Stomach smooth muscle (tissue), 2 donors: Measurements from ENCODE around the gene GGT7.

Source experiments
- H3K27ac ChIP-seq: one replicate; pipeline ENCODE4 v1.7.0; 2013; ENCODE audit warnings: mild to moderate bottlenecking, low read length, inconsistent platforms
- H3K27me3 ChIP-seq, 2 donors: one replicate each; pipeline ENCODE4 v1.7.0; 2013; ENCODE audit warnings: low read length in 2 of 2; ENCODE audit not compliant: insufficient read depth in 2 of 2, control insufficient read depth in 1 of 2
- H3K36me3 ChIP-seq, 2 donors: one replicate each; pipeline ENCODE4 v1.7.0; 2013; ENCODE audit warnings: low read length in 2 of 2; ENCODE audit not compliant: control insufficient read depth in 2 of 2, insufficient read depth in 2 of 2
- H3K4me1 ChIP-seq: one replicate; pipeline ENCODE4 v1.7.0; 2013; ENCODE audit warnings: low read length; ENCODE audit not compliant: control insufficient read depth, insufficient read depth
- H3K4me3 ChIP-seq, 2 donors: one replicate each; pipeline ENCODE4 v1.7.0; 2013; ENCODE audit warnings: low read length in 2 of 2
- H3K9ac ChIP-seq, 2 donors: one replicate each; pipeline ENCODE4 v1.7.0; 2013; ENCODE audit warnings: low read length in 2 of 2, mild to moderate bottlenecking in 1 of 2
- H3K9me3 ChIP-seq, 2 donors: one replicate each; pipeline ENCODE4 v1.7.0; 2013; ENCODE audit warnings: low read length in 2 of 2; ENCODE audit not compliant: control insufficient read depth in 2 of 2
- donor health status: healthy.
- donor health status: Pancreatic carcinoma.

Gene GGT7

DNA sequence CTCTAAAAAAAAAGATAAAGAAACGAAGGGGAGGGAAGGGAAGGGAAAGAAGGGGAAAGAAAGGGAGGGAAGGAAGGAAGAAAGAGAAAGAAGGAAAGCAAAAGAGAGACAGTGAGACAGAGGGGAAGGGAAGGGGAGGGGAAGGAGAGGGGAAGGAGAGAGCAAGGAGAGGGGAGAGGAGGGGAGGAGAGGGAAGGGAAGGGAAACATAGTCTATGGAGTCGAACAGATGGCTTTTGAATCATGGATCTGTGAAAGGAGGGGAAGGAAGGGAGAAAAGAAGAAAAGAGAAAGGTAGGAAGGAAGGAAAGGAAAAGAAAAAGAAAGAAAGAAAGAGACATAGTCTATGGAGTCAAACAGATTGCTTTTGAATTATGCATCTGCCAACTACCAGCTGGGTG lies 30.5 kb downstream of the GGT7 start:
- peaks cover 0 to 3% of the 10 kb centered on the region in 2 donors for H3K36me3 ChIP-seq
- H3K27me3 ChIP-seq, result no peaks in the 10 kb centered on the region
- H3K4me1 ChIP-seq, result no peaks in the 10 kb centered on the region
- H3K9me3 ChIP-seq, result no peaks in the 10 kb centered on the region
- no peak overlapping the region for H3K27ac ChIP-seq
- no peak overlapping the region for H3K9ac ChIP-seq
- no peak overlapping the region for H3K4me3 ChIP-seq

DNA sequence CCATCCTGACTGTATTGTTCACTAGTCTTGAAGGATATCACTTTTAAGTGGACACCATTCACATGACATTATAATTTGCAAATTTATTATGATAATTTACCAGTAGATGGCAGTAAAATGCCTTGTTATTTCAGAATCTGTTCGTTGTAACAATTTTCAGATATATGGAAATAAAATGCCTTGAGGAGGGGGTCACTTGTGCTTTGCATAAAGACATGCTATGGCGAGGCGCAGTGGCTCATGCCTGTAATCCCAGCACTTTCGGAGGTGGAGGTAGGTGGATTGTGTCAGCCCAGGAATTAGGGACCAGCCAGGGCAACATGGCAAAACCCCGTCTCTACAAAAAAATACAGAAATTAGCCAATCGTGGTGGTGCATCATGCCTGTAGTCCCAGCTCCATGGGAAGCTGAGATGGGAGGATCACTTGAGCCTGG lies 38.2 kb downstream of the GGT7 start:
- Histone ChIP-seq H3K9me3 (no peaks in the 10 kb centered on the region), H3K9ac (no peak overlapping the region)

DNA sequence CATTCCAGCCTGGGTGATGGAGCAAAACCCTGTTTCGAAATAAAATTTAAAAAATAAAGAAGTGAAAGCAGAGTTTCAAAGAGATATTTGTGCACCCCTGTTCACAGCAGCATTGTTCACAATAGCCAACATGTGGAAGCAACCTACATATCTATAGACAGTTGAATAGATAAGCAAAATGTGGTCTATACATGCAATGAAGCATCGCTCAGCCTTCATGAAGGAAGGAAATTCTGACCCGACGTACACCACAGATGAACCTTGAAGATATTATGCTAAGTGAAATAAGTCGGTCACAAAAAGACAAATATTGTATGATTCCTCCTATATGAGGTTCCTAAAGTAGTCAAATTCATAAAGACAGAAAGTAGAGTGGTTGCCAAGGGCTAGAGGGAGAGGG lies 40.7 kb downstream of the GGT7 start:
- Histone ChIP-seq H3K4me1 (peaks cover 2% of the 10 kb centered on the region), H3K27me3 (no peaks in the 10 kb centered on the region), H3K27ac (no peak overlapping the region), H3K4me3 (no peak overlapping the region), H3K9ac (no peak overlapping the region), H3K36me3 (no peaks in the 10 kb centered on the region), H3K9me3 (no peaks in the 10 kb centered on the region)

More for the DNA sequence above, 38.2 kb downstream of the GGT7 start:
- peaks cover 2% of the 10 kb centered on the region for H3K4me1 ChIP-seq
- no peak overlapping the region for H3K4me3 ChIP-seq
- no peak overlapping the region for H3K27ac ChIP-seq
- no peaks in the 10 kb centered on the region for H3K36me3 ChIP-seq
- H3K27me3 ChIP-seq, result no peaks in the 10 kb centered on the region

- Histone ChIP-seq H3K9me3 (no peaks in the 10 kb centered on the region), H3K36me3 (no peaks in the 10 kb centered on the region), H3K9ac (no peak overlapping the region), H3K27me3 (no peaks in the 10 kb centered on the region), H3K4me1 (peaks cover 11% of the 10 kb centered on the region), H3K27ac (no peak overlapping the region), H3K4me3 (no peak overlapping the region)
Measured at GRCh38 chr20:34829191-34829590, 43.5 kb downstream of the GGT7 start.

- H3K9ac ChIP-seq, result peak within 1 kb of the TSS; percentile 71 to 94
- no peaks in the 10 kb centered on the region for H3K9me3 ChIP-seq
- peak within 1 kb of the TSS; percentile 53 for H3K27ac ChIP-seq
- no peaks in the 10 kb centered on the region for H3K27me3 ChIP-seq
- peaks cover 20% of the 10 kb centered on the region for H3K4me1 ChIP-seq
- no peaks in the 10 kb centered on the region for H3K36me3 ChIP-seq
- peak within 1 kb of the TSS; percentile 92 to 98 for H3K4me3 ChIP-seq
Measured at GRCh38 chr20:34825530-34826362, 46.9 kb downstream of the GGT7 start, which contains the start of gene NCOA6. TSS of gene NCOA6 (minus strand) at chr20:34825651. CDS start at chr20:34782355, 43,296 bp downstream.

DNA sequence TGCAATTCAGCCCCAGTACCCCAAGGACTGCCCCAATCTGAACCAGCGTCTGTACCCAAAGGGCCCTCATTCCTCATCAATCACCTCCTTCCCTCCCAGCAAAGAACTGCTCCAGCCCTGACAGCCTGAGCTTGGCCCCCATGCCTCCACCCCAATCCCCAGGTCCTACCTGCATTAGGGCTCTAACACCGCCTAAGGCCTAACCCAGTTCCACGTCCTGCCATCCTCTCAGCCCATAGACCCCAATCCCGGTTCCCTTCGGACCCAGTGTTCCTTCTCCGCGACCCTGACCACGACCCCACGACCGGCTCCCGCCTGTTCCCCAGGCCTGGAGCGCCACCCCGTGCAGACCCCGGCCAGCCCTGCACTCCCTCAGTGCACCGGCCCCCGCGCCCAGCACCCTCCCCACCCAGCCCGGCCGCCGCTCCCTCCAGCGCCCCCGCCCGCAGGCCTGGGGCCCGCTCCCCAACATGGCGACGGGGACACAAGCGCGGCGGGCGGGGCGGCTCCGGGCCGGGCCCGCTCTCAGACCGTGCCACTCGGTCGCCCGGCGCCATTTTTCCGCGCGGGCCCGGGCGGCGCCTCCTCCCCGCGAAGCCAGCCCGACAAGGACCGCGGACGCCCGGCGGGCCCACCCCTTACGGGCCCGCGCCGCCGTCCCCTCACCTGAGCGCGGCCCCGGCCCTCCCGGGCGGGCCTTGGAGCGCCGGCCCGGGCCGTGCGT lies 47.7 kb downstream of the GGT7 start:
- H3K27me3 ChIP-seq, result no peaks in the 10 kb centered on the region

GRCh38 chr20:34824452-34824805 lies 48.2 kb downstream of the GGT7 start:
- Histone ChIP-seq H3K27ac (peak overlapping the region; percentile 53), H3K9me3 (no peaks in the 10 kb centered on the region), H3K27me3 (no peaks in the 10 kb centered on the region), H3K9ac (peak overlapping the region; percentile 71 to 94), H3K36me3 (no peaks in the 10 kb centered on the region), H3K4me1 (peaks cover 20% of the 10 kb centered on the region), H3K4me3 (peak overlapping the region; percentile 80 to 98)

More for the DNA sequence above, 47.7 kb downstream of the GGT7 start:
- Histone ChIP-seq H3K4me3 (peak overlapping the region; percentile 80 to 98), H3K36me3 (no peaks in the 10 kb centered on the region), H3K27ac (peak overlapping the region; percentile 53), H3K9me3 (no peaks in the 10 kb centered on the region), H3K4me1 (peaks cover 20% of the 10 kb centered on the region), H3K9ac (peak overlapping the region; percentile 71 to 94)

- Histone ChIP-seq H3K27me3 (no peaks in the 10 kb centered on the region), H3K4me1 (peaks cover 20% of the 10 kb centered on the region), H3K4me3 (peak overlapping the region; percentile 80 to 98), H3K9me3 (no peaks in the 10 kb centered on the region), H3K9ac (peak overlapping the region; percentile 37 to 71), H3K36me3 (no peaks in the 10 kb centered on the region), H3K27ac (no peak overlapping the region)
Measured at GRCh38 chr20:34824026-34824425, 48.6 kb downstream of the GGT7 start.

DNA sequence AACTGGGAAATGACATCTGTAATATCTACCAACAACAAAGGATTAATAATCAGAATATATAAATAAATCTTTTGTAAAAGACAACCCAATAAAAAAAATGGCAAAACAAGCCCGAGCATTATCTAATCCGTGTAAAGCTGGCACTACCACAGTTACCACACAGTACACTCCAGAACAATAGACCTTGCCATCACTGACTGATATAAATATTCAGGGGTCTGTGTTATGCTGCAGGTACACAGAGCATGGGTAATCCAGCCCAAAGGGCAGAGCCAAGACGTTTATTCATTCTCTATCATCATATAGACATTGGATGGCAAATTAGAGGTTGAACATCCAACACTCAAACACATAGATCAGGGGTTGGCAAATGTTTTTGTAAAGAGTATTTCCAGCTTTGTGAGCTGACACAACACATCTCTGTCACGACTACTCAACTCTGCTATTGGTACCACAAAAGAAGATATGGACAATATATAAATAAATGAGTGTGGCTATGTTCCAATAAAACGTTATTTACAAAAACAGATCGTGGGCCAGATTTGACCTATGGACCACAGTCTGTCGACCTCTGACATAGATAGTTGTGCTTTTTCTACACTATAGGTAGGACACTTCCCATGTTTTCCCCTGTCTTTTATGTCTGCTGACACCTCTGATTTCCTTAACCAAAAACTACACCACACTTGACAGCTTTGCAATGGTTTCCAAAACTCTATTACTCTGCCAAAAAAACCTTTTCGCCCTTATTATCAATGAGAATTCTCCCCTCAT lies 51.7 kb downstream of the GGT7 start:
- no peaks in the 10 kb centered on the region for H3K27me3 ChIP-seq
- no peaks in the 10 kb centered on the region for H3K36me3 ChIP-seq
- H3K27ac ChIP-seq, result no peak overlapping the region
- H3K4me1 ChIP-seq, result peaks cover 19% of the 10 kb centered on the region
- H3K4me3 ChIP-seq, result no peak overlapping the region
- no peaks in the 10 kb centered on the region for H3K9me3 ChIP-seq
- no peak overlapping the region for H3K9ac ChIP-seq

DNA sequence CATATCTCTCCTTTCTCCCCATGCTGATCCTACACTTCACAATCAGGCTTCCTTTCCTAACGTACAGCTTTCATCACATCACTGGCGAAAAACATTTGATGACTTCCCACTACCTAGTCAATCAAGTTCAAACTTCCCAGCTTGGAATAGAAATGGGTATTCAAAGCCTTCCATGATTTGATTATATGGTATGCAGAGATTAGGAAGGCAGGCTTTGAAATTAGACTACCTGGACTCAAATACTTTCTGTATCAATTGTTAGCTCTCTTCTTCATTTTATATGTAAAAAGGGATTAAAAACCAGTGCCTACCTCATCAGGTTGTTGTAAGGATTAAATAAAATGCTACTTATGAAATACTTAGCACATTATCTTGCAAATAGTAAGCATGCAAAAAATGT lies 54.9 kb downstream of the GGT7 start:
- Histone ChIP-seq H3K36me3 (no peaks in the 10 kb centered on the region), H3K27ac (no peak overlapping the region), H3K9ac (no peak overlapping the region), H3K9me3 (no peaks in the 10 kb centered on the region), H3K27me3 (no peaks in the 10 kb centered on the region), H3K4me3 (no peak overlapping the region), H3K4me1 (peaks cover 2% of the 10 kb centered on the region)
